ENCODE data around the gene CAPN10. TPM values are rescaled to one million over a fixed set of nuclear protein-coding genes. Genes with fewer than 3 reads are reported as not detected.

CAPN10 gene
- total and polyA plus RNA-seq, 3 donors from 2014 or later, result 29.8 to 104 (median 66.5) TPM

GRCh38 chr2:240645346-240645745 lies 58.8 kb downstream of the CAPN10 start:
- Histone ChIP-seq H3K4me1 (no peaks in the 10 kb centered on the region), H3K27ac (no peak overlapping the region), H3K36me3 (ENCODE audit: low read depth, missing control alignments) (no peaks in the 10 kb centered on the region), H3K27me3 (no peaks in the 10 kb centered on the region), H3K4me3 (no peak overlapping the region), H3K9me3 (no peaks in the 10 kb centered on the region)
- intact Hi-C loops (cut with DNase I; ENCODE audit: low total_unique reads), result no loop called here
- TF ChIP-seq CTCF (IDR thresholded peaks at IDR 0.05) (no peak), POLR2A (IDR thresholded peaks at IDR 0.05) (no peak)
- 92 to 97% methylated on average over 2 to 10 of the region's 10 CpGs for WGBS, 2 donors
- no peak for DNase-seq

GRCh38 chr2:240645801-240646175 lies 59.3 kb downstream of the CAPN10 start:
- Histone ChIP-seq H3K36me3 (ENCODE audit: low read depth, missing control alignments) (no peaks in the 10 kb centered on the region), H3K27me3 (no peaks in the 10 kb centered on the region), H3K4me3 (no peak overlapping the region), H3K4me1 (no peaks in the 10 kb centered on the region), H3K27ac (no peak overlapping the region), H3K9me3 (no peaks in the 10 kb centered on the region)
- WGBS, 2 donors, result 89 to 97% methylated on average over 10 of the region's 10 CpGs
- intact Hi-C loops (cut with DNase I; ENCODE audit: low total_unique reads), result no loop called here
- no peak for DNase-seq
- TF ChIP-seq CTCF (IDR thresholded peaks at IDR 0.05) (no peak), POLR2A (IDR thresholded peaks at IDR 0.05) (no peak)

GRCh38 chr2:240646176-240646899 lies 59.8 kb downstream of the CAPN10 start:
- intact Hi-C loops (cut with DNase I; ENCODE audit: low total_unique reads), result no loop called here
- Histone ChIP-seq H3K27me3 (no peaks in the 10 kb centered on the region), H3K27ac (no peak overlapping the region), H3K4me1 (no peaks in the 10 kb centered on the region), H3K36me3 (ENCODE audit: low read depth, missing control alignments) (no peaks in the 10 kb centered on the region), H3K4me3 (no peak overlapping the region), H3K9me3 (no peaks in the 10 kb centered on the region)
- no peak for DNase-seq
- 87 to 91% methylated on average over 27 to 36 of the region's 36 CpGs for WGBS, 2 donors
- TF ChIP-seq CTCF (IDR thresholded peaks at IDR 0.05), result no peak
- no peak for TF ChIP-seq POLR2A (IDR thresholded peaks at IDR 0.05)

GRCh38 chr2:240646900-240647502 lies 60.5 kb downstream of the CAPN10 start:
- intact Hi-C loops (cut with DNase I; ENCODE audit: low total_unique reads), result no loop called here
- no peaks in the 10 kb centered on the region for H3K9me3 ChIP-seq
- TF ChIP-seq CTCF (IDR thresholded peaks at IDR 0.05) (no peak), POLR2A (IDR thresholded peaks at IDR 0.05) (no peak)
- WGBS, 2 donors, result 68 to 91% methylated on average over 13 to 30 of the region's 30 CpGs
- no peak overlapping the region for H3K27ac ChIP-seq
- no peak overlapping the region for H3K4me3 ChIP-seq
- no peaks in the 10 kb centered on the region for H3K27me3 ChIP-seq
- no peaks in the 10 kb centered on the region for H3K4me1 ChIP-seq
- H3K36me3 ChIP-seq (ENCODE audit: low read depth, missing control alignments), result no peaks in the 10 kb centered on the region
- DNase-seq, result no peak
